Memory B cell (primary cell): ENCODE results near the gene ST6GALNAC4.
"Not testable (repeated sequence)": the region's sequence is repeated elsewhere in the genome, so short reads cannot be mapped to it uniquely, and the experiment has no call there.

Experiments
- ATAC-seq: fragments of 150-1000 bp; cut with Tn5 transposase; 2 replicates; pipeline ENCODE4 v1.10.0; 2021; ENCODE audit warnings: low read depth, mild to moderate bottlenecking, moderate library complexity
- DNase-seq, 2 donors: peaks; one replicate each; pipeline ENCODE4 v3.0.0; 2022; ENCODE audit warnings: low spot score in 2 of 2
- H3K27ac Mint-ChIP-seq: one replicate; pipeline ENCODE4 v1.8.0; 2022; ENCODE audit warnings: mild to moderate bottlenecking, moderate library complexity, mixed read lengths
- H3K27me3 Mint-ChIP-seq: one replicate; pipeline ENCODE4 v1.8.0; 2022; ENCODE audit warnings: mixed read lengths
- H3K36me3 Mint-ChIP-seq: one replicate; pipeline ENCODE4 v1.8.0; 2022; ENCODE audit warnings: mild to moderate bottlenecking, mixed read lengths
- H3K4me1 Mint-ChIP-seq: one replicate; pipeline ENCODE4 v1.8.0; 2022; ENCODE audit warnings: mixed read lengths
- H3K4me3 Mint-ChIP-seq: one replicate; pipeline ENCODE4 v1.8.0; 2022; ENCODE audit warnings: mild to moderate bottlenecking, moderate library complexity, mixed read lengths
- H3K9me3 Mint-ChIP-seq: one replicate; pipeline ENCODE4 v1.8.0; 2022; ENCODE audit warnings: mixed read lengths

Gene ST6GALNAC4

DNA sequence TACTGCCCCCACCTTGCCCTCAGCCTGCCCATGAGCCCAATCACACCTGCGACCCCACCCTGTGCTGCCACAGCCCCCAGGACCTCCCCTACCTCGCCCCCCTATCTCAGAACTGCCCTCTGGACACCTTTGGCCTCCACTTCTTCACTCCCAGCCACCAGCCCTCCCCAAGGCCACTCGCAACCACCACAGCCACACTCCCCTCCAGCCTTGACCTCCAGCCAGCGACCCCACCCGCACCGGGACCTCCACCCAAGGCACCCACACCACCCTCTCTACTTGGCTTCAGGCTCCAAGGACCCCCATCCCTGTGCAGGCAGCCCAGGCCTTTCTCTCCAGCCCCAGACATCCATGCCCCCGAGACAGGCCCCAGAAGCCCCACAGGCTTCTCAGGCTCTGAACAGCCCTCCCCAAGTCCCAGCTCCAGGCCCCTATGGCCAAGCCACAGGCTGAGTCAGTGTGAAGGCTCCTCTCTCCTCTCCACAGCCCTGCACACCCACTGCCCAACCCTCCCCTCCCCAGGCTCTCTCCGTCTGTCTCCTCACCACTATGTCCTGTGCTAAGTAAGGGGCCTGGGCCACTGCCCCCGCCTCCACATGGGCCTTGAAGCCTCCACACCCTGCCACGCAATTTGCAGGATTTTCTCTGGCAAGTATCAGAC, 41.4 kb downstream of the ST6GALNAC4 start:
- no peak overlapping the region for H3K4me3 Mint-ChIP-seq
- peaks cover 5% of the 10 kb centered on the region for H3K27me3 Mint-ChIP-seq
- ATAC-seq (no peak), DNase-seq (no peak)
- H3K36me3 Mint-ChIP-seq: no peaks in the 10 kb centered on the region
- peaks cover 16% of the 10 kb centered on the region for H3K4me1 Mint-ChIP-seq
- H3K27ac Mint-ChIP-seq: no peak overlapping the region
- H3K9me3 Mint-ChIP-seq: no peaks in the 10 kb centered on the region

- Mint-ChIP-seq H3K27me3 (peaks cover 5% of the 10 kb centered on the region), H3K9me3 (no peaks in the 10 kb centered on the region), H3K36me3 (no peaks in the 10 kb centered on the region), H3K4me3 (no peak overlapping the region), H3K27ac (no peak overlapping the region), H3K4me1 (peaks cover 16% of the 10 kb centered on the region)
- no peak for DNase-seq
- ATAC-seq: no peak
Observed at GRCh38 chr9:127874301-127875221, 42.3 kb downstream of the ST6GALNAC4 start.

DNA sequence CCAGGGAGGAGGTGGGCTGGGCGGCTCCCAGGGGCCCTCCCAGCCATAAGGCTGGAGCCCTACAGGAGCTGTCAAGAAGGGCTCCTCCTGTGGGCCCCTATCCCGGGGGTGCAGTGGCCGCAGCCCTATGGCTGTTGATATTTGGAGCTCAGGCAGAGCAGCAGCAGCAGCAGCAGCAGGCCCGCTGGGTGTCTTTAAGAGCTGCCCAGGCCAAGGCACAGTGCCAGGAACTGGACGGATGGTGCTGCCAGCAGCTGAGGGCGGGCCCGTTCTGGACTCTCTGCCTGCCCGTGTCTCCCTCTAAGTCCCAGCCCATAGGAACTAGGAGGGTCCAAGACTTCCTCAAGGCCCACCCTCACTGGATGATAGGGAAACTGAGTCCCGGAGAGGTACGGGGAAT, 43.0 kb downstream of the ST6GALNAC4 start:
- ATAC-seq (no peak), DNase-seq (no peak)
- H3K27ac Mint-ChIP-seq: no peak overlapping the region
- no peaks in the 10 kb centered on the region for H3K36me3 Mint-ChIP-seq
- H3K4me3 Mint-ChIP-seq: no peak overlapping the region
- H3K4me1 Mint-ChIP-seq: peaks cover 13% of the 10 kb centered on the region
- peaks cover 5% of the 10 kb centered on the region for H3K27me3 Mint-ChIP-seq
- no peaks in the 10 kb centered on the region for H3K9me3 Mint-ChIP-seq

- H3K4me3 Mint-ChIP-seq: no peak overlapping the region
- H3K27me3 Mint-ChIP-seq: peaks cover 5% of the 10 kb centered on the region
- peaks cover 7% of the 10 kb centered on the region for H3K4me1 Mint-ChIP-seq
- H3K9me3 Mint-ChIP-seq: no peaks in the 10 kb centered on the region
- ATAC-seq (no peak), DNase-seq (no peak)
- H3K36me3 Mint-ChIP-seq: no peaks in the 10 kb centered on the region
- no peak overlapping the region for H3K27ac Mint-ChIP-seq
Observed at GRCh38 chr9:127873223-127873691, 43.6 kb downstream of the ST6GALNAC4 start.

GRCh38 chr9:127872369-127873222, 44.2 kb downstream of the ST6GALNAC4 start:
- no peaks in the 10 kb centered on the region for H3K36me3 Mint-ChIP-seq
- no peak overlapping the region for H3K27ac Mint-ChIP-seq
- DNase-seq (no peak), ATAC-seq (no peak)
- no peak overlapping the region for H3K4me3 Mint-ChIP-seq
- H3K27me3 Mint-ChIP-seq: peaks cover 5% of the 10 kb centered on the region
- peaks cover 5% of the 10 kb centered on the region for H3K4me1 Mint-ChIP-seq
- no peaks in the 10 kb centered on the region for H3K9me3 Mint-ChIP-seq

DNA sequence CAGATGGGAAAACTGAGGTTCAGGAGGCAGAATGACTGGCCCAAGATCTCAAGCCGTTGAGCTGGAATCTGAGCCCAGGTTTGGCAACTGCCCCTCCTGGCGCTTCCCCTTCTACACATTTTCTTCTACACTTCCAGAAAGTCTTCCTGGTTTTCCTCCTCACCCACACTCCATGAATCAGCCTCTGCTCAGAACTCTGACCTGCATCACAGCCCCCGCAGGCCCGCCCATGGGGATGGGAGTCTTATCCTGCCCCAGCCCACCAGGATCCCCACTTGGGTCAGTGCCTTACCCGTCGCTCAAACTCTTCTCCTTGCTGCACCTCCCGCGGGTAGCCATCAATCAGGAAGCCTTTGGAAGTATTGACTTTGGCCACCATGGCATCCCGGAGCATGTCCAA, 45.3 kb downstream of the ST6GALNAC4 start:
- Mint-ChIP-seq H3K4me3 (no peak overlapping the region), H3K27ac (no peak overlapping the region), H3K27me3 (no peaks in the 10 kb centered on the region), H3K36me3 (no peaks in the 10 kb centered on the region), H3K9me3 (no peaks in the 10 kb centered on the region), H3K4me1 (peaks cover 4% of the 10 kb centered on the region)
- DNase-seq (no peak), ATAC-seq (no peak)

DNA sequence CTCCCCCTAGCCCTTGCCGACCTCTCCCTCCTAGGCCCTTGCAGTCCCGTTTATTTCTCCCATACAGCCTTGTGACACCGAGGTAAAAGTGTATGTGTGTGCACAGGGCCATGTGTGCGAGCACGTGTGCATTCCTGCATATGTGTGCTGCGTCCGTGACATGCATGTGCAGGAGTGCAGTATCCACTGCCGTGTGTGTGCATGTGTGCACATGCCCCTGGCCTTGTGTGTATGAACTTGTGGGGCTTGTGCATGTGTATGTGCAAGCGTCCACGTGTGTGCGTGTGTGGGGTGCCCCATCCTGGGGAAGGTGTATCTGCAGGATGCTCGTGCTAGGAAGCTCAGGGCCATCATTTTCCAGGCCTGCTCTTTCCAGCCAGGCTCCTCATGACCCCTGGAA, 46.0 kb downstream of the ST6GALNAC4 start:
- H3K4me3 Mint-ChIP-seq: no peak overlapping the region
- no peak for DNase-seq
- H3K9me3 Mint-ChIP-seq: no peaks in the 10 kb centered on the region

DNA sequence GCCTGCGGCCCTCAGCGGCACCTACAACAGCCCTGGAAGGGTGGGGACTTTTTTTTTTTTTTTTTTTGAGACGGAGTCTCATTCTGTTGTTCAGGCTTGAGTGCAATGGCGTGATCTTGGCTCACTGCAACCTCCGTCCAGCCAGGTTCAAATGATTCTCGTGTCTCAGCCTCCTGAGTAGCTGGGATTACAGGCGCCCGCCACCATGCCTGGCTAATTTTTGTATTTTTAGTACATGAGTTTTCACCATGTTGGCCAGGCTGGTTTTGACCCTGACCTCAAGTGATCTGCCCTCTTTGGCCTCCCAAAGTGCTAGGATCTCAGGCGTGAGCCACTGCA, 46.7 kb downstream of the ST6GALNAC4 start:
- ATAC-seq, H3K4me3 Mint-ChIP-seq, H3K27ac Mint-ChIP-seq, H3K9me3 Mint-ChIP-seq, H3K27me3 Mint-ChIP-seq, DNase-seq, H3K36me3 Mint-ChIP-seq: not testable (repeated sequence)
- peaks cover 15% of the 10 kb centered on the region for H3K4me1 Mint-ChIP-seq

More for the DNA sequence above, 46.0 kb downstream of the ST6GALNAC4 start:
- H3K27me3 Mint-ChIP-seq: no peaks in the 10 kb centered on the region
- H3K36me3 Mint-ChIP-seq: no peaks in the 10 kb centered on the region
- no peak overlapping the region for H3K27ac Mint-ChIP-seq
- no peak for ATAC-seq
- peaks cover 10% of the 10 kb centered on the region for H3K4me1 Mint-ChIP-seq

DNA sequence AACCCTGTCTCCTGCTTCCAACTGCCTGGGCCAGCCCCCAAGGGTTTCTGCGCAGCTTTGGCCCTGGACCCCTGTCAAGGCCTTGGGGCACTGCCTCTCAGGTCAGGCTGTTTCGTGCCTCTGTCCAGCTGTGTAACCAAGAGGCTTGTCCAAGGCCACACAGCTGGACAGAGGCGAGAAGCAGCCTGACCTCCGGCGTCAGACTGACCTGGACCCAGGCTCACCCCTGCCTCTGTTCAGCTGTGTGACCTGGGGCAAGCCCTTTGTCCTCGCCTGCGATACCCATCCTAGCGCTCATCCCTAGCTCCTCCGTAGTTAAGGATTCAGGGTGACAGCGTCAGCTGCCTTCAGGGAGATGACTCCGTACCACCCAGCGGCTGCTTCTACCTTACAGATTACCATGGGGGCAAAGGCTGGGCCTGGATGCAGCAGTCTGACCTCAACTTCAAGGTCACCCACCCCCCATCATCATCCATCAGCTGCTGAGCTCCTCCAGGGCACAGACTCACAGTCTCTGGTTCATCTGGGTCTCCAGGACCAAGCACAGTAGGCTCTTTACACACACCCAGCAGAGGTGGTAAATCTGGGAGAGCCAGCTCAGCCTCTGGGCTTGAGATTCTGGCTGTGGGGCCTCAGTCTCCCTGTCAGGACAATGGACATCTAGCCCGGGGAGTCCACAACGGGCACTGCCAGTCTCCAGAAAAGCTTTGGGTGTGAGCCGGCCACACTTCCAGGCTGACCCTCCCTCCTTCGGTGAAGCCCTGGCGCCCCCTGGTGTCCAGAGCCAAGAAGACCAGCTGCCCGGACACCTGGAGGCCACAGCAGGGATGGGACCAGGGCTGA, 47.3 kb downstream of the ST6GALNAC4 start:
- Mint-ChIP-seq H3K4me1 (peaks cover 18% of the 10 kb centered on the region), H3K27me3 (no peaks in the 10 kb centered on the region), H3K27ac (no peak overlapping the region), H3K4me3 (no peak overlapping the region), H3K9me3 (no peaks in the 10 kb centered on the region), H3K36me3 (no peaks in the 10 kb centered on the region)
- peak; percentile 55 for ATAC-seq
- peak; percentile 78 to 81 for DNase-seq

GRCh38 chr9:127868278-127868902, 48.5 kb downstream of the ST6GALNAC4 start:
- H3K36me3 Mint-ChIP-seq: no peaks in the 10 kb centered on the region
- H3K27ac Mint-ChIP-seq: peak overlapping the region; percentile 69
- no peak for DNase-seq
- no peak for ATAC-seq
- H3K9me3 Mint-ChIP-seq: no peaks in the 10 kb centered on the region
- no peaks in the 10 kb centered on the region for H3K27me3 Mint-ChIP-seq
- H3K4me1 Mint-ChIP-seq: peaks cover 18% of the 10 kb centered on the region
- no peak overlapping the region for H3K4me3 Mint-ChIP-seq

GRCh38 chr9:127867356-127868277, 49.2 kb downstream of the ST6GALNAC4 start:
- H3K9me3 Mint-ChIP-seq: no peaks in the 10 kb centered on the region
- H3K4me3 Mint-ChIP-seq: no peak overlapping the region
- DNase-seq: no peak
- no peak for ATAC-seq
- no peaks in the 10 kb centered on the region for H3K36me3 Mint-ChIP-seq
- peaks cover 24% of the 10 kb centered on the region for H3K4me1 Mint-ChIP-seq
- peak overlapping the region; percentile 79 for H3K27ac Mint-ChIP-seq
- H3K27me3 Mint-ChIP-seq: no peaks in the 10 kb centered on the region

- no peak overlapping the region for H3K4me3 Mint-ChIP-seq
- DNase-seq (peak; percentile 56 to 66), ATAC-seq (peak; percentile 67)
- H3K4me1 Mint-ChIP-seq: peaks cover 30% of the 10 kb centered on the region
- H3K27me3 Mint-ChIP-seq: no peaks in the 10 kb centered on the region
- no peaks in the 10 kb centered on the region for H3K36me3 Mint-ChIP-seq
- peak overlapping the region; percentile 83 for H3K27ac Mint-ChIP-seq
- H3K9me3 Mint-ChIP-seq: no peaks in the 10 kb centered on the region
Observed at GRCh38 chr9:127866535-127866934, 50.3 kb downstream of the ST6GALNAC4 start.
